DOHH2 (cell line): ENCODE results near the gene LRRC25.
A peak's percentile ranks its signal among the peaks of the same experiment; 100 is the strongest.
"Not testable (repeated sequence)": the region's sequence is repeated elsewhere in the genome, so short reads cannot be mapped to it uniquely, and the experiment has no call there.

ENCODE experiments used
- H3F3A ChIP-seq: fragments of 200-600 bp; sonication (generic), shearing (Covaris generic); 2 replicates; pipeline ENCODE4 v1.6.0; 2016; ENCODE audit warnings: antibody characterized with exemption, mild to moderate bottlenecking; ENCODE audit not compliant: control insufficient read depth, insufficient read depth
- H3K27ac ChIP-seq: fragments of 200-600 bp; sonication (generic); 2 replicates; pipeline ENCODE4 v1.5.1; 2014; ENCODE audit warnings: low read depth, mild to moderate bottlenecking, low read length, moderate library complexity
- H3K27me3 ChIP-seq: fragments of 200-600 bp; sonication (generic); 2 replicates; pipeline ENCODE4 v1.6.1; 2014; ENCODE audit warnings: mild to moderate bottlenecking, low read length, mixed read lengths; ENCODE audit not compliant: control insufficient read depth
- H3K36me3 ChIP-seq: fragments of 200-600 bp; sonication (generic); 2 replicates; pipeline ENCODE4 v1.6.1; 2014; ENCODE audit warnings: mild to moderate bottlenecking, low read length, moderate library complexity, mixed read lengths; ENCODE audit not compliant: control insufficient read depth
- H3K4me1 ChIP-seq: fragments of 200-600 bp; sonication (generic); 2 replicates; pipeline ENCODE4 v1.6.1; 2014; ENCODE audit warnings: mild to moderate bottlenecking, low read length, mixed read lengths; ENCODE audit not compliant: control insufficient read depth
- H3K4me2 ChIP-seq: fragments of 200-600 bp; sonication (generic); 2 replicates; pipeline ENCODE4 v1.6.0; 2014; ENCODE audit warnings: mild to moderate bottlenecking, low read length, moderate library complexity
- H3K4me3 ChIP-seq: fragments of 200-600 bp; sonication (generic); 2 replicates; pipeline ENCODE4 v1.5.1; 2014; ENCODE audit warnings: mild to moderate bottlenecking, low read length, mixed read lengths
- H3K79me2 ChIP-seq: fragments of 200-600 bp; sonication (generic); 2 replicates; pipeline ENCODE4 v1.6.1; 2014; ENCODE audit warnings: mild to moderate bottlenecking, low read length, mixed read lengths; ENCODE audit not compliant: control insufficient read depth
- H3K9me2 ChIP-seq: fragments of 200-600 bp; sonication (generic); replicated peaks from 2 replicates; pipeline ENCODE4 v1.6.1; 2014; ENCODE audit warnings: mild to moderate bottlenecking, low read length, mixed read lengths; ENCODE audit not compliant: control insufficient read depth
- H3K9me3 ChIP-seq: fragments of 200-600 bp; sonication (generic); 2 replicates; pipeline ENCODE4 v1.6.1; 2014; ENCODE audit warnings: antibody characterized with exemption, low read length, mixed read lengths; ENCODE audit not compliant: control insufficient read depth, insufficient read depth
- H4K20me1 ChIP-seq: fragments of 200-600 bp; sonication (generic); 2 replicates; pipeline ENCODE4 v1.6.0; 2014; ENCODE audit warnings: low read depth, mild to moderate bottlenecking, antibody characterized with exemption, low read length, moderate library complexity; ENCODE audit not compliant: control insufficient read depth, insufficient read depth
- CTCF ChIP-seq: fragments of 200-600 bp; sonication (generic); IDR thresholded peaks from one replicate; pipeline ENCODE4 v1.5.1; 2014; ENCODE audit warnings: antibody characterized with exemption, mild to moderate bottlenecking, low read depth, low read length; ENCODE audit not compliant: poor library complexity, severe bottlenecking
- EZH2phosphoT487 ChIP-seq: fragments of 200-600 bp; sonication (generic); IDR thresholded peaks from 2 replicates; pipeline ENCODE4 v1.6.1; 2017; ENCODE audit warnings: borderline replicate concordance, mild to moderate bottlenecking, antibody characterized with exemption, low read length, moderate library complexity, mixed read lengths

The LRRC25 gene

GRCh38 chr19:18412610-18413239 lies 15.3 kb upstream of the LRRC25 start:
- Histone ChIP-seq H3K4me3 (no peak overlapping the region), H3K27ac (no peak overlapping the region), H3K4me2 (no peak overlapping the region), H3K36me3 (no peaks in the 10 kb centered on the region), H3K9me2 (no peaks in the 10 kb centered on the region), H3K4me1 (peaks cover 55% of the 10 kb centered on the region), H3K27me3 (no peaks in the 10 kb centered on the region), H3K79me2 (no peaks in the 10 kb centered on the region), H3F3A (peaks cover 12% of the 10 kb centered on the region), H4K20me1 (no peaks in the 10 kb centered on the region), H3K9me3 (no peaks in the 10 kb centered on the region)
- TF ChIP-seq CTCF (no peak), EZH2phosphoT487 (no peak)

- Histone ChIP-seq H3K79me2 (no peaks in the 10 kb centered on the region), H3K36me3 (no peaks in the 10 kb centered on the region), H4K20me1 (no peaks in the 10 kb centered on the region), H3K9me3 (no peaks in the 10 kb centered on the region), H3K9me2 (no peaks in the 10 kb centered on the region), H3K4me2 (peak overlapping the region; percentile 56), H3K4me3 (peak overlapping the region; percentile 17; the same call in 1 of the 2 replicates), H3K27me3 (no peaks in the 10 kb centered on the region), H3F3A (no peaks in the 10 kb centered on the region), H3K4me1 (peaks cover 42% of the 10 kb centered on the region), H3K27ac (no peak overlapping the region)
- no peak for TF ChIP-seq EZH2phosphoT487
- TF ChIP-seq CTCF, result peak; percentile 81
Observed at GRCh38 chr19:18408053-18408476, 10.6 kb upstream of the LRRC25 start.

GRCh38 chr19:18406749-18407148 lies 9.3 kb upstream of the LRRC25 start:
- Histone ChIP-seq H3K36me3 (no peaks in the 10 kb centered on the region), H3K4me1 (peaks cover 55% of the 10 kb centered on the region), H3K79me2 (no peaks in the 10 kb centered on the region), H3K4me3 (no peak overlapping the region), H3K27me3 (no peaks in the 10 kb centered on the region), H3F3A (peaks cover 8% of the 10 kb centered on the region; the same call in 1 of the 2 replicates), H3K9me2 (no peaks in the 10 kb centered on the region), H3K9me3 (no peaks in the 10 kb centered on the region), H3K27ac (no peak overlapping the region), H3K4me2 (no peak overlapping the region), H4K20me1 (no peaks in the 10 kb centered on the region)
- TF ChIP-seq EZH2phosphoT487 (no peak), CTCF (no peak)

GRCh38 chr19:18405754-18406153 lies 8.3 kb upstream of the LRRC25 start:
- not testable (repeated sequence) for H3K4me3 ChIP-seq, H3K36me3 ChIP-seq, H3K4me2 ChIP-seq, H3K9me3 ChIP-seq, H3K9me2 ChIP-seq, H3K27ac ChIP-seq, H3K79me2 ChIP-seq, H4K20me1 ChIP-seq, H3K27me3 ChIP-seq
- H3K4me1 ChIP-seq, result peaks cover 62% of the 10 kb centered on the region
- peaks cover 11% of the 10 kb centered on the region for H3F3A ChIP-seq

- H3K36me3 ChIP-seq, H3K9me2 ChIP-seq, H4K20me1 ChIP-seq, H3K9me3 ChIP-seq, H3K27me3 ChIP-seq, H3K79me2 ChIP-seq: not testable (repeated sequence)
- H3K27ac ChIP-seq, result peak overlapping the region; percentile 87
- peaks cover 16% of the 10 kb centered on the region for H3F3A ChIP-seq
- H3K4me3 ChIP-seq, result peak overlapping the region; percentile 78
- peaks cover 48% of the 10 kb centered on the region for H3K4me1 ChIP-seq
- peak overlapping the region; percentile 98 for H3K4me2 ChIP-seq
Observed at GRCh38 chr19:18402455-18403248, 5.2 kb upstream of the LRRC25 start.
